Measurements from ENCODE around the gene NTSR1.

The NTSR1 gene

DNA sequence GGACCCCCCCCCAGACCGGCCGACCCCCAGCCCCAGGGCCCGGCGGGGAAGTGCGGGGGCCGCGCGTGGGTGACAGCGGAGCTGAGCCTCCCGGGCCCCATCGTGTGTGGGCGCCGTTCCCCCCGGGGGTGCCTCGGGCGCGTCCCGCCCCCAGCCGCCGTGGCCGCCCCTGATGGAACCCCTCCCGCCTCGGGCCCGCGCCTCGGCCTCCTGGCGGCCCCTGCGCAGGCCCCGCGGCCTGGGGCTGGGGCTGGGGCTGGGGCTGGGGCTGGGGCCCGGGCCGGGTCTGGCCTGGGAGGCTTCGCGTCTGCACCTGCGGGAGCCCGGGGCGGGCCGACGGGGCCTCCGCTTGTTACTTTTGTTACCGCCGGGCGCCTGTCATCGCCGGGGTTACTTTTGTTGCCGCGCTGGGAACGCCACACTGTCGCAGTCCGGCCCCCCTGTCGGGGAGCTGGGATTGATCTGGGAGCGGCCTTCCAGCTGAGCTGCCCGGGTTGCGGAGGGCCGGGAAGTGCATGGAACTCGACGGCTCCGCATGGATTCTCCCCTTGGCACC, 96.6 kb downstream of the NTSR1 start:
- H3K4me3 ChIP-seq (ENCODE audit: low read depth, low read length), result peak overlapping the region; percentile 68
- TF ChIP-seq, protein P1, sequence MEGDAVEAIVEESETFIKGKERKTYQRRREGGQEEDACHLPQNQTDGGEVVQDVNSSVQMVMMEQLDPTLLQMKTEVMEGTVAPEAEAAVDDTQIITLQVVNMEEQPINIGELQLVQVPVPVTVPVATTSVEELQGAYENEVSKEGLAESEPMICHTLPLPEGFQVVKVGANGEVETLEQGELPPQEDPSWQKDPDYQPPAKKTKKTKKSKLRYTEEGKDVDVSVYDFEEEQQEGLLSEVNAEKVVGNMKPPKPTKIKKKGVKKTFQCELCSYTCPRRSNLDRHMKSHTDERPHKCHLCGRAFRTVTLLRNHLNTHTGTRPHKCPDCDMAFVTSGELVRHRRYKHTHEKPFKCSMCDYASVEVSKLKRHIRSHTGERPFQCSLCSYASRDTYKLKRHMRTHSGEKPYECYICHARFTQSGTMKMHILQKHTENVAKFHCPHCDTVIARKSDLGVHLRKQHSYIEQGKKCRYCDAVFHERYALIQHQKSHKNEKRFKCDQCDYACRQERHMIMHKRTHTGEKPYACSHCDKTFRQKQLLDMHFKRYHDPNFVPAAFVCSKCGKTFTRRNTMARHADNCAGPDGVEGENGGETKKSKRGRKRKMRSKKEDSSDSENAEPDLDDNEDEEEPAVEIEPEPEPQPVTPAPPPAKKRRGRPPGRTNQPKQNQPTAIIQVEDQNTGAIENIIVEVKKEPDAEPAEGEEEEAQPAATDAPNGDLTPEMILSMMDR (IDR thresholded peaks at IDR 0.05; ENCODE audit: control insufficient read depth, extremely low read depth, insufficient read depth), result no peak
- no peak for DNase-seq (ENCODE audit: low read depth)

- no peak for DNase-seq (ENCODE audit: low read depth)
- peak overlapping the region; percentile 68 for H3K4me3 ChIP-seq (ENCODE audit: low read depth, low read length)
- TF ChIP-seq, protein P1 (IDR thresholded peaks at IDR 0.05; ENCODE audit: control insufficient read depth, extremely low read depth, insufficient read depth), result no peak
Measured at GRCh38 chr20:62805711-62806382, 97.2 kb downstream of the NTSR1 start.

DNA sequence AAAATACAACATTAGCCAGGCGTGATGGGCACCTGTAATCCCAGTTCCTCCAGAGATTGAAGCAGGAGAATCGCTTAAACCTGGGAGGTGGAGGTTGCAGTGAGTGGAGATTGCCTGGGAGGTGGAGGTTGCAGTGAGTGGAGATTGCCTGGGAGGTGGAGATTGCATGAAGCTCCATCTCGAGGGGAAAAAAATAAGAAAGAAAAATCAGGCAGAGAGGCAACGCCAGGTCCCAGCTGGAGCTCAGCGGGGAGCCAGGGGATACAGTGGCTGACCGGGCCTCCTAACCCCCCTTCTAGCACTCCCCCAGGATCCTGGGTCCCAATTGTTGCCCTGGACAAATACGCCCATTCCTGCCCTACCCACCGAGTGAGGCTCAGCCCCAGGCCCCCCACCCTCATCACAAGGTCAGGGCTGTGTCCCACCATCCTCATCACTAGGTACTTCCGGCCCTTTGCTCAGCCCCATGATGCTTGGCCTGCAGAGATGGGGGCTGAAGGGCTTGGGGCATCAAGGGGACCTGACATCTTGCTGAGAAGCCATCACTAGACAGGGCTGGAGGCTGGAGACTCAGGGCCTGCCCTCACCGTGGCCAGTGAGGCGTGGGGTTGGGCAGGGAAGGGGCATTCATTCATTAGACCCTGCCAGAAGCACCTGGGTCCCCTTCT, 97.9 kb downstream of the NTSR1 start:
- TF ChIP-seq, protein P1 (IDR thresholded peaks at IDR 0.05; ENCODE audit: control insufficient read depth, extremely low read depth, insufficient read depth), result no peak
- DNase-seq (ENCODE audit: low read depth), result no peak
- peak overlapping the region; percentile 68 for H3K4me3 ChIP-seq (ENCODE audit: low read depth, low read length)

DNA sequence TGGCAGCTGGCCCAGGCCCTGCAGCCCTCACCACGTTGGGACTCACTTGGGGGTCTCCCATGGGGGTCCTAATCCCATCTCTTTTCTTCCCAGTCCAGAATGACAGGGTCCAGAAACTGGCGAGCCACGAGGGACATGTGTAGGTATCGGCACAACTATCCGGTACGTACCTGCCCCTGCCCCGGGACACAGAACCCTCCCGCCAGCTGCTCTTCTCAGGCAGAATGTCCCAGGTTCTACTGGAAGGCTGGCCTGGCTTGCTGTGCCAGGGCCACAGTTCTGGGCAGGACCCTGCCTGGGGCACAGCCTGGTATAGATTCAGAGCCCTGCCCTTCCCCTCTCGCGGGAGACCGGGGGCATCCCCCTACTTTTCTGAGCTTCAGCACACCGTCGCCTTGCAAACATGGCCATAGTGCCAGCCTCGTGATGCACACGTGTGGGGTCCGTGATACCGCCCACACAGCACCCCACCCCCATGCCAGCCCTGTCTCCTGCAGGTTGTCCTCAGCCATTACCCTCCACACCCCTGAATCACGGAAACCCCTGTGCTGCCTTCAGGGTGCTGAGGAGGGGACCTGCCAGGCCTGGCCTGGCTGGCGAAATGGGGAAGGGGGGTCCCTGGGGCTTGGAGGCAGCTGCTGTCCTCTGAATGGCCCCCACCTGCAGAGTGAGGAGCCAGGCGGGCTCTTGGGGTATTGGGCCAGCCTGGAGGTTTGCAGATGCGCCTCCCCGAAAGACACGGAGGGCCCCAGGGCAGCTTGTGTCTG, 99.0 kb downstream of the NTSR1 start:
- TF ChIP-seq, protein P1 (IDR thresholded peaks at IDR 0.05; ENCODE audit: control insufficient read depth, extremely low read depth, insufficient read depth), result no peak
- DNase-seq (ENCODE audit: low read depth), result no peak
- H3K4me3 ChIP-seq (ENCODE audit: low read depth, low read length), result no peak overlapping the region

GRCh38 chr20:62808211-62808865, 99.7 kb downstream of the NTSR1 start:
- no peak overlapping the region for H3K4me3 ChIP-seq (ENCODE audit: low read depth, low read length)
- TF ChIP-seq, protein P1 (IDR thresholded peaks at IDR 0.05; ENCODE audit: control insufficient read depth, extremely low read depth, insufficient read depth), result peak; percentile 77
- no peak for DNase-seq (ENCODE audit: low read depth)
